Endothelial cell of umbilical vein (primary cell): Measurements from ENCODE around the gene SLC39A11. TPM values are rescaled to one million over a fixed set of nuclear protein-coding genes. Genes with fewer than 3 reads are reported as not detected.

Experiments
- BruUV-seq: library from RNA; stranded (reverse); fragments of 400-500 nt; replicated peaks from 2 replicates; lab custom pipeline; 2021; lab: Mats Ljungman, UMichigan
- CTCF ChIA-PET: fragments of 300-600, 350-600 bp; sonication (Branson Sonifier 250); formaldehyde crosslinking; loops from one replicate; lab custom pipeline; 2021; ENCODE audit warnings: antibody characterized with exemption, inconsistent platforms; lab: Charles Lee
- POLR2A ChIA-PET: fragments of 300-600, 350-600 bp; sonication (Branson Sonifier 250); formaldehyde crosslinking; loops from one replicate; lab custom pipeline; 2021; ENCODE audit warnings: antibody characterized with exemption, inconsistent platforms; lab: Charles Lee
- DNase-seq: peaks from one replicate; pipeline ENCODE4 v3.0.0-alpha.2; 2011; ENCODE audit warnings: low read depth, low spot score
- FAIRE-seq: peaks from 2 replicates; lab custom pipeline; 2011; peaks lifted over from hg19 to GRCh38; lab: Jason Lieb, UNC
- H2AFZ ChIP-seq: 2 replicates; pipeline ENCODE4 v1.6.0; 2012; ENCODE audit warnings: low read depth, low read length, control low read depth, inconsistent platforms
- H3K27ac ChIP-seq: 2 replicates; pipeline ENCODE4 v1.5.1; 2011; ENCODE audit warnings: low read depth, mild to moderate bottlenecking, control low read depth, low read length, moderate library complexity; ENCODE audit not compliant: insufficient read depth
- H3K27me3 ChIP-seq, 2 experiments: 2 replicates each; pipeline versions ENCODE4 v1.6.0 to v1.6.1; 2011; ENCODE audit warnings: low read length in 2 of 2, mixed read lengths in 1 of 2; ENCODE audit not compliant: control insufficient read depth in 2 of 2, insufficient read depth in 2 of 2
- H3K36me3 ChIP-seq, 2 experiments: 2 replicates in 1 of 2; 3 replicates in 1 of 2; pipeline ENCODE4 v1.5.1; 2011; ENCODE audit warnings: low read length in 2 of 2, mild to moderate bottlenecking in 1 of 2, moderate library complexity in 1 of 2; ENCODE audit not compliant: control insufficient read depth in 2 of 2, insufficient read depth in 2 of 2; ENCODE audit errors: extremely low read depth in 1 of 2
- H3K4me1 ChIP-seq: 3 replicates; pipeline ENCODE4 v1.5.1; 2011; ENCODE audit warnings: mild to moderate bottlenecking, low read length; ENCODE audit not compliant: control insufficient read depth, insufficient read depth; ENCODE audit errors: extremely low read depth
- H3K4me2 ChIP-seq: 2 replicates; pipeline ENCODE4 v1.6.1; 2011; ENCODE audit warnings: low read length, control low read depth, mixed read lengths; ENCODE audit not compliant: insufficient read depth
- H3K4me3 ChIP-seq, 3 experiments: fragments of 200-600 bp in 1 of 3; sonication (generic), shearing (Covaris generic) in 1 of 3; replicated peaks in 1 of 3; 2 replicates each; pipeline ENCODE4 v1.5.1; 2011 to 2016; ENCODE audit warnings: control low read depth in 3 of 3, low read length in 3 of 3, mild to moderate bottlenecking in 2 of 3, inconsistent platforms in 1 of 3, low read depth in 1 of 3, moderate library complexity in 1 of 3; ENCODE audit not compliant: insufficient read depth in 1 of 3
- H3K79me2 ChIP-seq: 2 replicates; pipeline ENCODE4 v1.6.0; 2012; ENCODE audit warnings: low read length, inconsistent platforms; ENCODE audit not compliant: control insufficient read depth, insufficient read depth
- H3K9ac ChIP-seq: replicated peaks from 2 replicates; pipeline ENCODE3; 2011; ENCODE audit warnings: low read length, control low read depth; ENCODE audit not compliant: insufficient read depth; ENCODE audit errors: extremely low read depth
- H3K9me1 ChIP-seq: replicated peaks from 3 replicates; pipeline ENCODE4 v1.6.0; 2011; ENCODE audit warnings: mild to moderate bottlenecking, low read length; ENCODE audit not compliant: control insufficient read depth, insufficient read depth; ENCODE audit errors: extremely low read depth
- H3K9me3 ChIP-seq: replicated peaks from 2 replicates; pipeline ENCODE4 v1.5.1; 2012; ENCODE audit warnings: low read length, inconsistent platforms; ENCODE audit not compliant: control insufficient read depth, insufficient read depth
- H4K20me1 ChIP-seq: replicated peaks from 2 replicates; pipeline ENCODE3; 2011; ENCODE audit warnings: mild to moderate bottlenecking, low read length; ENCODE audit not compliant: control insufficient read depth, insufficient read depth; ENCODE audit errors: extremely low read depth
- EZH2 ChIP-seq: IDR thresholded peaks from 2 replicates; pipeline ENCODE4 v1.6.1; 2012; ENCODE audit warnings: borderline replicate concordance, low read depth, mild to moderate bottlenecking, moderate library complexity, low read length, inconsistent platforms; ENCODE audit not compliant: severe bottlenecking
- FOS ChIP-seq: IDR thresholded peaks from 2 replicates; pipeline ENCODE4 v1.6.1; 2011; ENCODE audit warnings: mild to moderate bottlenecking, low read length, moderate library complexity, borderline replicate concordance; ENCODE audit not compliant: insufficient read depth
- GATA2 ChIP-seq: IDR thresholded peaks from 2 replicates; pipeline ENCODE4 v1.7.0; 2011; ENCODE audit warnings: low read depth, mild to moderate bottlenecking, moderate library complexity, mixed read lengths, low read length; ENCODE audit not compliant: insufficient read length, insufficient read depth
- JUN ChIP-seq: IDR thresholded peaks from 2 replicates; pipeline ENCODE4 v1.6.1; 2011; ENCODE audit warnings: borderline replicate concordance, low read depth; ENCODE audit not compliant: insufficient read length, insufficient read depth
- MYC ChIP-seq: IDR thresholded peaks from one replicate; pipeline ENCODE4 v1.6.1; 2011; ENCODE audit warnings: mild to moderate bottlenecking, low read depth, low read length
- POLR2A ChIP-seq: IDR thresholded peaks from 2 replicates; pipeline ENCODE4 v1.6.1; 2012; ENCODE audit warnings: low read depth, mild to moderate bottlenecking, control low read depth, low read length
- POLR2AphosphoS5 ChIP-seq: IDR thresholded peaks from 2 replicates; pipeline ENCODE4 v1.6.1; 2012; ENCODE audit warnings: low read depth, mild to moderate bottlenecking, control low read depth, low read length, moderate library complexity; ENCODE audit not compliant: insufficient read depth
- dilution Hi-C: fragments of 300-500 bp; cut with MboI; formaldehyde crosslinking; loops from one replicate; pipeline ENCODE4 v1.15.0; 2019; ENCODE audit warnings: low sequenced_read_pairs; ENCODE audit not compliant: extremely low pct_ligation_motif_present
- intact Hi-C: fragments of 100-400 bp; cut with micrococcal nuclease; formaldehyde crosslinking; loops from one replicate; pipeline ENCODE4 v1.10.0; 2022
- polyA plus RNA-seq, 4 experiments: library from polyadenylated mRNA; depleted of rRNA in 3 of 4; stranded (reverse) in 3 of 4; unstranded in 1 of 4; fragments of >200 nt; gene quantifications; 2 replicates each; pipeline versions ENCODE4 v1.2.1 to v1.2.3, GENCODE V29; 2011 to 2012; ENCODE audit warnings: missing spikeins in 1 of 4
- total RNA-seq: library from RNA; stranded (reverse); gene quantifications from 2 replicates; pipeline ENCODE4 v1.2.3, GENCODE V29; 2021
- TF ChIP-seq, protein P1 (sequence below), 2 donors: IDR thresholded peaks; 1 replicate in 1 of 2; 2 replicates in 1 of 2; pipeline ENCODE4 v1.5.1; 2011; ENCODE audit warnings: low read length in 2 of 2, mild to moderate bottlenecking in 2 of 2, moderate library complexity in 2 of 2, control low read depth in 1 of 2, inconsistent platforms in 1 of 2, low read depth in 1 of 2; ENCODE audit not compliant: insufficient read depth in 1 of 2; ENCODE audit errors: extremely low read depth in 1 of 2
- TF ChIP-seq, protein P2 (sequence below): IDR thresholded peaks from 2 replicates; pipeline ENCODE4 v1.6.1; 2011; ENCODE audit not compliant: insufficient read depth, insufficient read length

Gene SLC39A11
- total and polyA plus RNA-seq, 2 donors (not counting 3 experiments of a cell fraction or from before 2014, with no cell fraction given), result 8.1 to 11.9 TPM

DNA sequence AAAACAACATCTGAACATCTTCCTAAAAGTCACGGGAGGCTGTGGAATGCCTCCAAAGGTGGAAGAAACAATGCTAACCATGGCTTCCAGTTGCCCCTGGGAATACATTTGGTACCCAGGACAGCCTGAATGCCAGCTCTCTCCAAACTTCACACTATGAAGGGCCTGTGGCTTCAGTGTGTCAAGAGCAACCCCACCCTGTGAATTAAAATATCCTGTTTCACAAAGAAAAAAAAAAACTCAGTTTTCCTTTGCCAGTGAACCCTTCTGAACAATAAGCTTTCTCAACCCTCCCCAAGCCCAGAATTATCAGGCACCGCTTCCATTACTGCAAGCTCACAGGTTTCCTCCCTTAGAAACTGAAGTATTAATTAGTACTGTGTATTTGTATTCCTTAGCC is 69.8 kb downstream of the SLC39A11 start:
- Histone ChIP-seq H3K4me1 (no peaks in the 10 kb centered on the region), H4K20me1 (no peaks in the 10 kb centered on the region), H3K9ac (no peak overlapping the region), H3K36me3 (no peaks in the 10 kb centered on the region), H3K27me3 (no peaks in the 10 kb centered on the region), H3K9me3 (no peaks in the 10 kb centered on the region), H3K27ac (no peak overlapping the region), H3K9me1 (no peaks in the 10 kb centered on the region), H3K79me2 (no peaks in the 10 kb centered on the region), H2AFZ (no peak overlapping the region), H3K4me2 (no peak overlapping the region), H3K4me3 (no peak overlapping the region)
- BruUV-seq, result no TSS peak
- intact Hi-C loops (no loop called here), dilution Hi-C loops (no loop called here)
- DNase-seq (no peak), FAIRE-seq (no peak)
- ChIA-PET POLR2A (no interaction called here), CTCF (interaction anchor here (1.7 kb wide), 1 partner anchor 295 kb away, joined by 8 read pairs; no protein-coding TSS in a partner anchor)
- TF ChIP-seq POLR2A (no peak), MYC (no peak), GATA2 (no peak), POLR2AphosphoS5 (no peak), JUN (no peak), EZH2 (no peak), FOS (no peak)
- TF ChIP-seq, protein P1, sequence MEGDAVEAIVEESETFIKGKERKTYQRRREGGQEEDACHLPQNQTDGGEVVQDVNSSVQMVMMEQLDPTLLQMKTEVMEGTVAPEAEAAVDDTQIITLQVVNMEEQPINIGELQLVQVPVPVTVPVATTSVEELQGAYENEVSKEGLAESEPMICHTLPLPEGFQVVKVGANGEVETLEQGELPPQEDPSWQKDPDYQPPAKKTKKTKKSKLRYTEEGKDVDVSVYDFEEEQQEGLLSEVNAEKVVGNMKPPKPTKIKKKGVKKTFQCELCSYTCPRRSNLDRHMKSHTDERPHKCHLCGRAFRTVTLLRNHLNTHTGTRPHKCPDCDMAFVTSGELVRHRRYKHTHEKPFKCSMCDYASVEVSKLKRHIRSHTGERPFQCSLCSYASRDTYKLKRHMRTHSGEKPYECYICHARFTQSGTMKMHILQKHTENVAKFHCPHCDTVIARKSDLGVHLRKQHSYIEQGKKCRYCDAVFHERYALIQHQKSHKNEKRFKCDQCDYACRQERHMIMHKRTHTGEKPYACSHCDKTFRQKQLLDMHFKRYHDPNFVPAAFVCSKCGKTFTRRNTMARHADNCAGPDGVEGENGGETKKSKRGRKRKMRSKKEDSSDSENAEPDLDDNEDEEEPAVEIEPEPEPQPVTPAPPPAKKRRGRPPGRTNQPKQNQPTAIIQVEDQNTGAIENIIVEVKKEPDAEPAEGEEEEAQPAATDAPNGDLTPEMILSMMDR (IDR thresholded peaks at IDR 0.05; ENCODE audit: extremely low read depth in 1 of 2, insufficient read depth in 1 of 2, low read depth in 1 of 2, low read length in 2 of 2), result no peak
- TF ChIP-seq, protein P2, sequence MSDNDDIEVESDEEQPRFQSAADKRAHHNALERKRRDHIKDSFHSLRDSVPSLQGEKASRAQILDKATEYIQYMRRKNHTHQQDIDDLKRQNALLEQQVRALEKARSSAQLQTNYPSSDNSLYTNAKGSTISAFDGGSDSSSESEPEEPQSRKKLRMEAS, result no peak
